GM19438 (cell line): ENCODE data around the gene P2RY13.

Experiments used
- ATAC-seq: cut with Tn5 transposase; IDR thresholded peaks from one replicate; pipeline ENCODE4 v1.9.1; 2021; ENCODE audit warnings: low read depth; ENCODE audit not compliant: unreplicated experiment

Gene P2RY13

DNA sequence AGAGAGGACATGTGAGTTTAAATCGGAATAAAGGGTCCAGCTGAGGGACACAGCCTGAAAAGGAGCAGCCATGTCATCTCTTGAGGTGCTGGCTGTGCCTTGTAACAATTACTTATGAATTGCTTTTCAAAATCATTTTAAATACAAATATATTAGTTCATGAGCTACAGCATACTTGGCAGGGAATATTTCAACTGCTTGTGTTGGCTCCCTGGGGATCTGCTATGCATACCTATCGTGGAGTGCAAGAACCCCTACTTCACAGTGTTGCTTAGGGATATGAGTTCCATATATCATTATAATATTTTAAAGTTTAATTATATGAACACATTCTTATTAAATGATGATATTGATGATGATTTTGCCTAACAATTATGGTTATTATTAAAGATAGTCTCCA lies 31.9 kb downstream of the P2RY13 start:
- ATAC-seq, result no peak

DNA sequence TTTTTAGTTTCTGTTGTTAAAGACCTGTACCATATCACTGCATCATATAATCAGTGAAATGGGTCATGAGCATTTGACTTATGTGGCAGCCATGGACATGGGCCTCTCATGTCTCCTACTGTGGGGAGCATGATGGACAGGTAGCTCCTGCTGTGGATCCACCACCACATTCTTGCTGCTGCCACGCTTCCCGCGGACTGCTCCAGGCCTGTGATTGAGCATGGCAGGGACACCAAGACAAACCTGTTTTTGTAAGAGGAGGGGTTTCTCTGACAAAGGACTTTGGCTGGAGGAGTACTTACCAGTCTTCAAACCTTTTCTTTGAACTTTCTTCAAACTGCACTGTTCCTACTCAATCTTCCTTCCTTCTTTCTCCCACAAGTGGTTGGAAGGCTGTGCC lies 33.1 kb downstream of the P2RY13 start:
- ATAC-seq, result no peak

DNA sequence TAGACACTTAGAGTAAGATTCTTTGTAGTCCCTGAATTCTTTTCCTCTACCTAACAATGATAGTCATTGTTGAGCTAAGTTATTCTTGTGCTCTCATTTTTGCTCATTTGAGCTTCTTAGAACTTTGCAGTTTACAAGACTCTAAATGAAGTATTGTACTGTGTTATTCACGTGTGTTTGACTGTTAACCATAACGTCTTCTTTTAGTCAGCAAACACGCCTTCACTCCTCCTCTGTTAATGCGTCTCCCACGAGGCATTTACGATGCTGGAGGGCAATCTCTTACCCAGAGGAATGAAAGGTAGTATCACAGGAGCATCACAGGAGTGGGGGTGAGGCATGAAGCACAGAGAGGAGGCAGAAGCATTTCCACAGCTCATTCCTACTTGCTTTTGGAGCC lies 36.2 kb downstream of the P2RY13 start:
- no peak for ATAC-seq

DNA sequence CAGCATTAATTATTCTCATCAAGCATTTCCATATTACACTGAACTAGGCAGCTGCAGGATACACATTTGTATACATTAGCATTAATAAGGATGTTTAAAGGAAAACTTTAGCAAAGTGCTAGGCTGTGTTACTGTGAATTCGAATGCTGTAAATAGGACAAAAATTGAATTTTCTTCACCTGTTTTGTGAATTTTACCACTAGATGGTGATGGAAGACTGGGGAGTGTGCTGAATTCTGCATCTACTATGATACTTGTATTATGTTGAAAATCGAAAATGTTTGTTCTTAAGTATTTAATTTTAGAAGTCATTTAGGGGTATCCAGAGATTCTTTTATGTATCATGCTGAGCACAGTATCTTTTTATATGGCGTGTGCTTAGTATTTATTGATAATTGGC lies 38.7 kb downstream of the P2RY13 start:
- no peak for ATAC-seq

DNA sequence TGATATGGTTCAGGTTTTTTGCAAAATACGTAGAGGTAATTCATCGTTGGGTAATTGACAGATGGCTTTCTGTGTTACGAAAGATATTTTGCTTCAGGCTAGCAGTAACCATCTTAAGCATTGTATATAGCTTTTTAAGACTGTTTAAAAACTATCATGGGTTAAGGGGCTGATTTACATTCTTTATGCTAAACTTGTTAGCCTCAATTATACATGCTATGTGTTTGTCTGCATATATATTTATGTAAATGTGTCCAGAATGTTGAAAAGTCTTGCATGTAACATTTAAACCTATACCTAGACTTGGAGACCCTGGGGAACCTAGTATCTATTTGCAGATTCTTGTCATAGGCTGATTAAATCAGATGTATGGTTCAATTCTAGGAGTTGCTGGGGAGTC lies 39.9 kb downstream of the P2RY13 start:
- ATAC-seq, result no peak

DNA sequence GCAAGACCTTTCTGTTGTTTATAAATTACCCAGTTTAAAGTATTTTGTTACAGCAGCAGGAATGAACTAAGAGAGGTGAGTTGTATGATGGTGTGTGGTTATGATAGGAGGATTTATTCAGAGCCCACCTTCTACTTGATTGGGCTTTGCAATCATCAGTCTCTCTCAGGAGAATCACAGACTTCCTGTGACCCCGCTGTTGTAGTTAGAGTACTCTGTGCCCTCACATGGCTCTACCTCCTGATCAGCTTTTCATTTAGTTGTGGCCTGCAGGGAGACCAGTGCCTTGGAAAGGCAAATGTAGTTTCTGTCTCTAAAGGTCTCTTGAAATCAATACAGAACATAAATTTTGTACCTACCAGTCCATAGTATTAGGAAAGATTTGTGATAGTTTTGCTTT lies 43.4 kb downstream of the P2RY13 start:
- no peak for ATAC-seq

DNA sequence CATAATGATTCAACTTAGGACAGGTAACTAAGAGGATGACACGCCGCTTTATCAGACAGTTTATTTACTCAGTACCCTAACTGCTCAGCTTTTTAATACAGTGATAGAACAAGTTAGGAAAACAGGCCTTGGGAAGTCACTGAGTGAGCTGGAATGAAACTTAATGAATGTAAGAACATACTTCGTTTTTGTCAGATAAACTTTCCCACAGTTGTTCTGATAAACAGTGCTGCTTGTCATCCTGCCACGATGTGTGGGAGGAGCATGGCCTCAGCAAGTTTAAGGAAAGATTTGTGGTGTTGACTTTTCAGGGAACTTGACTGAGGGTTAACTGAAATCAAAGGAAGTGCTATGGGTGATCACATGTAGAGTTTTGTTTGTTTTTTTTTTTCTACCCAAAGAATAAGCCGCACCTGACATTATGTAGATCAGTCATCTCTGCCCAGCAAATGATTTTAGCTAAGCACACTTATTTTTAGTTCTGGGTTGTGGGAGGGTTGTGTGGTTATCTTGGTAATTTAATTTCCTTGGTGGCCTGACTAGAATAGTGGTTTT lies 45.4 kb downstream of the P2RY13 start:
- ATAC-seq, result no peak

DNA sequence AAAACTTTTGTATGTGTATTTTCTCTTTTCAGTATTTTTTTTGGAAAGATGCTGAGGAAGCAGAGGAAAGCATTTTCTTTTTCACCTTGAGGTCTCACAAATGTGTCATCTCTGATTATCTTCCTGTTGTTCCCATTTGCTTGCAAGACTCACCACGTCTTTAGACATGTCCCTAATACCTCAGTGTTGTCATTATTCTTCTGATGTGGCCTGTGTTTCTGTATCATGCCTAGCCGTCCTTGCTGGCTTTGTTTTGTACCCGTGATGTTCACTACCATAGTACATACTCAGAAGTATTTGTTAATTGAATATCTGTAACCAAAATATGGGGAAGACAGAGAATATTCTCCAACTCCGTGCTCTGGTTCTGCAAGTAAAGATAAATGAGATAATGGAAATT lies 46.0 kb downstream of the P2RY13 start:
- ATAC-seq, result no peak

DNA sequence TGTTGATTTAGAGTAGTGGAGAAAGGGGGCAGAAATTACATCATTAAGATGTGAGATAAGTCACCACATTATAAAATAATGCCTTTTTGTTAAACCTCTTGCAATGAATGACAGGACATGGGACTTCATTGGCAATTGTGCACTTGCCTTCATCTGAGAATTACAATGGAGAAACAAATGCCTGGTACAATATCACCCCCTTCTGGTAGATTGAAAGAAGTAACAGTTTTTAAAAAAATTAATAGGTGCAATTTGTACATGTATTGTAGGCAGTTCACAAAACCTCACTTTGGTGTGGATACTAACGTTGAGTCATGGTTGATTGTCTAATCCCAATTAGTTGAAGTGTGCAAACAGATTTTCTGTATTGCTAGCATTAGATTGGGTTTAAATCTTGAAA lies 46.4 kb downstream of the P2RY13 start:
- ATAC-seq, result no peak

DNA sequence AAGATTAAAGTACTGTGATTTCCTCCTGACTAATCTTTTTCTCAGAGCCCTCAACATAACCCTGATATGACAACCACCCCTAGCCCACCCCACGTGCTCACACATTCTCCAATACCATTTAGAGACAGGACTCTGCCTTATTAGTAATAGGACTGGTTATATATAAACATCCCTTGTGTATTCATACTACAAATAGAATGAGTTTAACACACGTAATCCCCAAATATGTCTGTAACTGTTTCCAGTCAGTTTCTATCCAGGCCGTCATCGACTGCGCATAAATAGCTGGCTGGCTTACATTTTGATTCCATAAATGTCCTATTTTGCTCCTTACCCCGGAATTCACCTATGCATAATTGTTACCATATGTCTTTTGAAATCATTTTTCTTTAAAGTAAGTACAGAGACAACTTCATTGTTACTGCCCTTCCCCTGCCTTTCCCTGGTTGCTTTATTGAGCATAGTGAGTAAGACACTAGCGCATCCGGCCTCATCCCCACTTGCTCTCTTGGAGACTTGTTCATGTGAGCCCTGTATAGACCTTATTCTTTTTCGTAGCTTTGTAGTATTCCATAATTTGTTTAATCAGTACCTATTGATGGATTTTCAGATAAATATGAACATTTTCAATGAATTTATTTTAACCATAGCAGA lies 47.6 kb downstream of the P2RY13 start:
- no peak for ATAC-seq

DNA sequence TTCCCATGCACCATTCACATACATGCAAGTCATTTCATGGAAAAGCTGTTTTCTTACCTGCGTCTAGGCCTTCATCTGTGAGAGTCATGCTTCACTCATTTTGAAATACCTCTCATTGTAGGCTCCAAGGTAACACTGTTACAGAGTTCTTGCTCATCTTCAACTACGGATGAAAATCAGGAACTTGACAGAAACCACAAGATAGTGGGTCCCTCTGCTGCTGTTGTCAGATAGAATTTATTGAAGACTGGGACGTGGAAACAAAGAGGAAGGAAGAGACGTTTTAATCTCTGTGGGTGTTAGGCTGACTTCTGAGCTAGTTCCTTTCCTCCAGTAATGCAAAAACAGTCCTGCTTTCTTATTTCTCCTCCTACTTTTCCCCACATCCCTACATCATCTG lies 51.1 kb downstream of the P2RY13 start, which contains the start of gene P2RY14:
TSS of gene P2RY14 (minus strand) at position 313 of the 400 bp plus-strand sequence. CDS start 64,226 bp downstream, outside the sequence.
- no peak for ATAC-seq

DNA sequence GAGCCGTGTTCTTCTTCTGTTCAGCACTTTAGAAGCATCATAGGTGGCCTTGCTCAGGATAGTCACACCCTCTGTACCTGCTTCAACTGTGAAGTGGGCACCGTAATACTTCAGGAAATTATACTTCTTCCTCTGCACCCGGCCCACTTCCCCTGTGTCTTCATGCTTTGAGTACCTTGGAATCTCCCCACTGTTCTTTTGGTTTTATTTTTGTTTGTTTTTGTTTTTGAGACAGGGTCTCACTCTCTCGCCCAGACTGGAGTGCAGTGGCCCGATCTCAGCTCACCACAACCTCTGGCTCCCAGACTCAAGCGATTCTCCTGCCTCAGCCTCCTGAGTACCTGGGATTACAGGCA lies 52.7 kb downstream of the P2RY13 start:
- ATAC-seq, result no peak
